ENCODE measurements around the gene ST6GAL1. TPM values are rescaled to one million over a fixed set of nuclear protein-coding genes. Genes with fewer than 3 reads are reported as not detected.

The ST6GAL1 gene
- total and polyA plus RNA-seq, 10 of the 15 experiments (the other 5 are each of a cell fraction or from before 2014, with no cell fraction given) = 74.2 to 248 (median 149) TPM

GRCh38 chr3:187015903-187016638 lies 85.7 kb downstream of the ST6GAL1 start (continued):
- TF ChIP-seq E4F1 (IDR thresholded peaks at IDR 0.05; ENCODE audit: borderline replicate concordance, partially characterized antibody) = no peak
- TF ChIP-seq CUX1 (IDR thresholded peaks at IDR 0.05; ENCODE audit: insufficient replicate concordance, low read depth, low read length) = peak; percentile 50
- TF ChIP-seq MTA2 (IDR thresholded peaks at IDR 0.05; ENCODE audit: low read depth) = peak; percentile 60
- peak; percentile 78 to 80 for TF ChIP-seq IKZF2 (IDR thresholded peaks at IDR 0.05)
- TF ChIP-seq SMAD1 (IDR thresholded peaks at IDR 0.05; ENCODE audit: low read depth, partially characterized antibody) = peak; percentile 70
- peak; percentile 44 for TF ChIP-seq SP1 (IDR thresholded peaks at IDR 0.05; ENCODE audit: low read depth, low read length)
- TF ChIP-seq IRF4 (IDR thresholded peaks at IDR 0.05; ENCODE audit: low read depth, low read length) = peak; percentile 65
- no peak for TF ChIP-seq ZNF622 (IDR thresholded peaks at IDR 0.05)
- TF ChIP-seq, protein P1, sequence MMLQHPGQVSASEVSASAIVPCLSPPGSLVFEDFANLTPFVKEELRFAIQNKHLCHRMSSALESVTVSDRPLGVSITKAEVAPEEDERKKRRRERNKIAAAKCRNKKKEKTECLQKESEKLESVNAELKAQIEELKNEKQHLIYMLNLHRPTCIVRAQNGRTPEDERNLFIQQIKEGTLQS (IDR thresholded peaks at IDR 0.05; ENCODE audit: borderline replicate concordance, extremely low read depth, low read depth, low read length) = no peak
- TF ChIP-seq RBBP5 (conservative IDR thresholded peaks at IDR 0.05) = no peak
- TF ChIP-seq, protein P2, sequence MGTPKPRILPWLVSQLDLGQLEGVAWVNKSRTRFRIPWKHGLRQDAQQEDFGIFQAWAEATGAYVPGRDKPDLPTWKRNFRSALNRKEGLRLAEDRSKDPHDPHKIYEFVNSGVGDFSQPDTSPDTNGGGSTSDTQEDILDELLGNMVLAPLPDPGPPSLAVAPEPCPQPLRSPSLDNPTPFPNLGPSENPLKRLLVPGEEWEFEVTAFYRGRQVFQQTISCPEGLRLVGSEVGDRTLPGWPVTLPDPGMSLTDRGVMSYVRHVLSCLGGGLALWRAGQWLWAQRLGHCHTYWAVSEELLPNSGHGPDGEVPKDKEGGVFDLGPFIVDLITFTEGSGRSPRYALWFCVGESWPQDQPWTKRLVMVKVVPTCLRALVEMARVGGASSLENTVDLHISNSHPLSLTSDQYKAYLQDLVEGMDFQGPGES (IDR thresholded peaks at IDR 0.05) = no peak
- no peak for TF ChIP-seq CBX3 (IDR thresholded peaks at IDR 0.05; ENCODE audit: borderline replicate concordance, low read depth)
- TF ChIP-seq SMARCA5 (IDR thresholded peaks at IDR 0.05) = peak; percentile 64; the same call in 1 of the 2 replicates
- TF ChIP-seq CBX5 (IDR thresholded peaks at IDR 0.05; ENCODE audit: low read depth) = 0 out of 2 replicates have a peak, but pooled peaks have one; percentile 67
- TF ChIP-seq, protein P3, sequence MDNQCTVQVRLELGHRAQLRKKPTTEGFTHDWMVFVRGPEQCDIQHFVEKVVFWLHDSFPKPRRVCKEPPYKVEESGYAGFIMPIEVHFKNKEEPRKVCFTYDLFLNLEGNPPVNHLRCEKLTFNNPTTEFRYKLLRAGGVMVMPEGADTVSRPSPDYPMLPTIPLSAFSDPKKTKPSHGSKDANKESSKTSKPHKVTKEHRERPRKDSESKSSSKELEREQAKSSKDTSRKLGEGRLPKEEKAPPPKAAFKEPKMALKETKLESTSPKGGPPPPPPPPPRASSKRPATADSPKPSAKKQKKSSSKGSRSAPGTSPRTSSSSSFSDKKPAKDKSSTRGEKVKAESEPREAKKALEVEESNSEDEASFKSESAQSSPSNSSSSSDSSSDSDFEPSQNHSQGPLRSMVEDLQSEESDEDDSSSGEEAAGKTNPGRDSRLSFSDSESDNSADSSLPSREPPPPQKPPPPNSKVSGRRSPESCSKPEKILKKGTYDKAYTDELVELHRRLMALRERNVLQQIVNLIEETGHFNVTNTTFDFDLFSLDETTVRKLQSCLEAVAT (IDR thresholded peaks at IDR 0.05) = 0 out of 2 replicates have a peak, but pooled peaks have one; percentile 15
- TF ChIP-seq PAX5 (IDR thresholded peaks at IDR 0.05; ENCODE audit: borderline replicate concordance, low read depth, low read length) = peak; percentile 86
- TF ChIP-seq NFIC (IDR thresholded peaks at IDR 0.05; ENCODE audit: low read depth, low read length) = peak; percentile 86

All from GM12878 (cell line).